Measurements from ENCODE around the gene SKIC3. TPM values are rescaled to one million over a fixed set of nuclear protein-coding genes. Genes with fewer than 3 reads are reported as not detected.

The SKIC3 gene
- total RNA-seq, 1 experiment from 2014 or later, result 102 TPM

- H3K36me3 Mint-ChIP-seq (ENCODE audit: insufficient read depth, unreplicated experiment), result peaks cover 22% of the 10 kb centered on the region
- DNase-seq, result no peak
- H3K27ac Mint-ChIP-seq (ENCODE audit: unreplicated experiment), result peak overlapping the region; percentile 12
- no peak overlapping the region for H3K4me3 Mint-ChIP-seq (ENCODE audit: low read depth, unreplicated experiment)
- no peak for TF ChIP-seq CTCF (IDR thresholded peaks at IDR 0.05; ENCODE audit: unreplicated experiment)
- CTCF ChIA-PET, result interaction anchor here (0.6 to 1.4 kb wide), 2 partner anchors 11 to 49 kb away, joined by 3 to 4 read pairs; partner anchors contain the start of genes ARSK and SKIC3
- no peaks in the 10 kb centered on the region for H3K9me3 Mint-ChIP-seq (ENCODE audit: low read depth, unreplicated experiment)
- peaks cover 9% of the 10 kb centered on the region for H3K4me1 Mint-ChIP-seq (ENCODE audit: low read depth, unreplicated experiment)
- intact Hi-C loops (cut with micrococcal nuclease; ENCODE audit: unreplicated experiment), result no loop called here
- no TSS peak for BruUV-seq (replicated peaks)
- H3K27me3 Mint-ChIP-seq (ENCODE audit: unreplicated experiment), result no peaks in the 10 kb centered on the region
Measured at GRCh38 chr5:95543017-95543705, 11.6 kb downstream of the SKIC3 start.

DNA sequence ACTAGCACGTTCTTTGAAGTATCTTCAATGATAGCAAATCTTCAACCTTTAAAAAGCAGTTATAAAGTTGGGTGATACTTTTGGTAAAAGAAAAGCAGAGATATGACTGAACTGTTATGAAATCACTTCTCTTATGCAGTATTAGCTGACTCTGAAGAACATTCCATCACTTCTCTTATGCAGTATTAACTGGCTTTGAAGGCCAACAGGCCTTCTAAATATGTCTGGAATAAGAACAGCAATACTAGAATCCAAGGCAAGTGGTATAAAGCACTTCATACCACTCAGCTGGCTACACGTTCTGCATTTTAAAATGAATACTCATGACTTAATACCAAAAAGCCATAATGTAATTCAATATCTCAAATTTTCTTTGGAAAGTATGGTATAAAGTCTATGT, 17.3 kb downstream of the SKIC3 start:
- Mint-ChIP-seq H3K4me3 (ENCODE audit: low read depth, unreplicated experiment) (no peak overlapping the region), H3K36me3 (ENCODE audit: insufficient read depth, unreplicated experiment) (peaks cover 17% of the 10 kb centered on the region), H3K4me1 (ENCODE audit: low read depth, unreplicated experiment) (no peaks in the 10 kb centered on the region), H3K27ac (ENCODE audit: unreplicated experiment) (no peak overlapping the region), H3K27me3 (ENCODE audit: unreplicated experiment) (no peaks in the 10 kb centered on the region), H3K9me3 (ENCODE audit: low read depth, unreplicated experiment) (no peaks in the 10 kb centered on the region)
- CTCF ChIA-PET, result interaction anchor here (1.2 kb wide), 1 partner anchor 10 kb away, joined by 3 read pairs; no protein-coding TSS in a partner anchor
- TF ChIP-seq CTCF (IDR thresholded peaks at IDR 0.05; ENCODE audit: unreplicated experiment), result no peak
- intact Hi-C loops (cut with micrococcal nuclease; ENCODE audit: unreplicated experiment), result no loop called here
- DNase-seq, result no peak
- BruUV-seq (replicated peaks), result no TSS peak

DNA sequence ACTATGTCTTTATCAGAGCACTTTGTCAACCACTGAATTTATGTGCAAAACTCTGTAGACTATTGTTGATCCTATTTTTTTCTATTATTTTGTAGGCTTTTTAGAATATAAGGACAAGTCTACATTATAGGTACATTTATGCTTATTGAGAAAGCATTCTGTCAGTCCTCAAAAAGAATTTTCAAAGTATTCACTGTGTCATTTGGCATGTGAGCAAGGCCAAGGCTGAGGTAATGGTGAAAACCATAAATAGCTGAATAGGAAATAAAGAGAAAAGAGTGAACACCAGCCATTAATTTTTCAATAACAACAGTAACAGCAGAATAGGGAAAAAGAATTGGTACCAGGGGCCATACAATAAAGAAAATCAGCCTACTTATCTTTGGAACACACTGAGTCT, 21.0 kb downstream of the SKIC3 start:
- Mint-ChIP-seq H3K27ac (ENCODE audit: unreplicated experiment) (no peak overlapping the region), H3K27me3 (ENCODE audit: unreplicated experiment) (no peaks in the 10 kb centered on the region), H3K9me3 (ENCODE audit: low read depth, unreplicated experiment) (no peaks in the 10 kb centered on the region), H3K4me3 (ENCODE audit: low read depth, unreplicated experiment) (no peak overlapping the region), H3K36me3 (ENCODE audit: insufficient read depth, unreplicated experiment) (no peaks in the 10 kb centered on the region), H3K4me1 (ENCODE audit: low read depth, unreplicated experiment) (no peaks in the 10 kb centered on the region)
- BruUV-seq (replicated peaks), result no TSS peak
- DNase-seq, result no peak
- intact Hi-C loops (cut with micrococcal nuclease; ENCODE audit: unreplicated experiment), result no loop called here
- TF ChIP-seq CTCF (IDR thresholded peaks at IDR 0.05; ENCODE audit: unreplicated experiment), result no peak
- CTCF ChIA-PET, result no interaction called here

DNA sequence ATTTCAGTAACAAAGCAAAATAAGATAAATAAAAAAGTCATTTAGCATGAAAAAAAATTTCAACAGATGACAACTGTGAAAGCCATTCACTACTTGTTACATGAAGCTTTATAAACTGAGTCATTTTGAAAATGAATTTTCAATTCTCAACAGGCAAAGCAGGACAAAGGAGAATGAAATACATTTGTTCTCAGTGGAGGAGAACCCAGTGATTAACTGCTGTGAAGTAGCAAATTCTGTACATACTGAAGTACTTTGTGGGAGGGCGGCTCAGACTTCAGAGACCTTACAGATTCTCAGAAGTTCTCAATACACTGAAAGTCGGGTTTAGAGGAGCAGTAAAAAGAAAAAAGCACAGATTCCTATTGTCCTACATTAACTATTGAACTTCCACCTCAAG, 21.7 kb downstream of the SKIC3 start:
- Mint-ChIP-seq H3K36me3 (ENCODE audit: insufficient read depth, unreplicated experiment) (no peaks in the 10 kb centered on the region), H3K9me3 (ENCODE audit: low read depth, unreplicated experiment) (no peaks in the 10 kb centered on the region), H3K27me3 (ENCODE audit: unreplicated experiment) (no peaks in the 10 kb centered on the region), H3K4me3 (ENCODE audit: low read depth, unreplicated experiment) (no peak overlapping the region), H3K4me1 (ENCODE audit: low read depth, unreplicated experiment) (no peaks in the 10 kb centered on the region), H3K27ac (ENCODE audit: unreplicated experiment) (no peak overlapping the region)
- DNase-seq, result no peak
- no TSS peak for BruUV-seq (replicated peaks)
- CTCF ChIA-PET, result no interaction called here
- TF ChIP-seq CTCF (IDR thresholded peaks at IDR 0.05; ENCODE audit: unreplicated experiment), result no peak
- intact Hi-C loops (cut with micrococcal nuclease; ENCODE audit: unreplicated experiment), result no loop called here

All from Calu3 (cell line).